Heart left ventricle (tissue), 16 donors: ENCODE data around the gene DHX29. TPM values are rescaled to one million over a fixed set of nuclear protein-coding genes. Genes with fewer than 3 reads are reported as not detected.
"Not testable (repeated sequence)": the region's sequence is repeated elsewhere in the genome, so short reads cannot be mapped to it uniquely, and the experiment has no call there.

Source experiments
- ATAC-seq, 4 donors: fragments of 200-7000 bp; cut with Tn5 transposase; one replicate each; pipeline ENCODE4 v1.9.1; 2020 to 2022; ENCODE audit warnings: moderate library complexity in 4 of 4, mild to moderate bottlenecking in 3 of 4, moderate number of reproducible peaks in 1 of 4
- DNase-seq, 5 donors: peaks; one replicate each; pipeline ENCODE4 v3.0.0-alpha.2; 2020
- H3K27ac ChIP-seq, 12 donors: fragments of 200-600 bp; sonication (generic) in 4 of 12; one replicate each; pipeline versions ENCODE4 v1.5.0 to v1.8.0; 2016 to 2022; ENCODE audit warnings: mild to moderate bottlenecking in 2 of 12
- H3K27me3 ChIP-seq, 9 donors: fragments of 200-600 bp; sonication (generic) in 2 of 9; one replicate each; pipeline versions ENCODE4 v1.5.1 to v1.8.0; 2016 to 2022; ENCODE audit warnings: mild to moderate bottlenecking in 3 of 9
- H3K36me3 ChIP-seq, 9 donors: fragments of 200-600 bp; sonication (generic) in 2 of 9; one replicate each; pipeline versions ENCODE4 v1.5.0 to v1.8.0; 2018 to 2022; ENCODE audit warnings: mild to moderate bottlenecking in 2 of 9
- H3K4me1 ChIP-seq, 12 donors: fragments of 200-600 bp; sonication (generic) in 4 of 12; one replicate each; pipeline versions ENCODE4 v1.5.0 to v1.8.0; 2016 to 2022; ENCODE audit warnings: mild to moderate bottlenecking in 3 of 12
- H3K4me3 ChIP-seq, 12 donors: fragments of 200-600 bp; sonication (generic) in 4 of 12; one replicate each; pipeline versions ENCODE4 v1.5.0 to v1.8.0; 2017 to 2022; ENCODE audit warnings: mild to moderate bottlenecking in 9 of 12, moderate library complexity in 4 of 12
- H3K9me3 ChIP-seq, 12 donors: fragments of 200-600 bp; sonication (generic) in 4 of 12; one replicate each; pipeline versions ENCODE4 v1.5.0 to v1.8.0; 2016 to 2022; ENCODE audit warnings: mild to moderate bottlenecking in 1 of 12
- POLR2A ChIP-seq, 2 donors: fragments of 450-650 bp; IDR thresholded peaks; one replicate each; pipeline ENCODE4 v1.6.1; 2017; ENCODE audit warnings: antibody characterized with exemption in 2 of 2, mild to moderate bottlenecking in 2 of 2, moderate library complexity in 2 of 2
- WGBS, 4 donors: extraction: QIAGEN DNeasy Blood & Tissue Kit in 2 of 4; methylation state at CpG; one replicate each; pipeline versions ENCODE4 v1.1.5 to v1.1.7; 2013 to 2018; 5-methylcytosine and 5-hydroxymethylcytosine counted together
- intact Hi-C, 10 donors: fragments of 100-400 bp; cut with DNase I; formaldehyde crosslinking; loops; one replicate each; pipeline versions ENCODE4 v1.11.1 to v1.14.2; 2022
- polyA plus RNA-seq, 2 donors: library from polyadenylated mRNA; stranded (reverse); fragments of 200-250 nt; gene quantifications; one replicate each; pipeline ENCODE4 v1.2.3, GENCODE V29; 2013
- total RNA-seq, 9 donors: library from RNA; depleted of rRNA in 2 of 9; stranded (reverse); fragments of >200 nt in 2 of 9; fragmentation: NEBNext Ultra II Directional in 3 of 9; extraction: Animal tissue kit (Norgen Biotek cat#: 25700) in 3 of 9; gene quantifications; one replicate each; pipeline versions ENCODE4 v1.1.0 to v1.2.4, GENCODE V29; 2016 to 2023
- TF ChIP-seq, protein P1 (sequence below), 12 donors: fragments of 200-600 bp; sonication (generic) in 4 of 12; IDR thresholded peaks; one replicate each; pipeline versions ENCODE4 v1.5.0 to v1.8.0; 2018 to 2022; ENCODE audit warnings: antibody characterized with exemption in 12 of 12, mild to moderate bottlenecking in 5 of 12
- donor health status: ischemic (EF 13 %, LVEDD 7.1; RV severe dilation, severe dysfunction).
- donor health status: healthy with polysubstance abuse.
- donor health status: DM: no; HTN: yes; CAD: no.
- donor health status: DM: no; HTN: no; CAD: no.
- donor health status: ischemic (EF 25% LVEDD 6.9; RV normal size, moderate dysfunction).
- donor health status: ischemic (EF 25% LVEDD 5.7; RV mildly dilated, moderate dysfunction).
- donor health status: healthy.
- donor health status: DM: yes; HTN: yes; CAD: no.
- donor health status: ischemic (EF 35%, LVEDD 5.7; RV mildly dilated, moderate dysfunction).
- donor health status: nonischemic (EF 11% LVEDD 7.7; RV severe dilation, severe dysfunction).
- donor health status: DM: yes; HTN: yes; CAD: no.
- donor health status: PGD.
- donor health status: ischemic (EF 29% LVEDD 5.4; RV normal size, mild dysfunction).
- donor health status: nonischemic (EF 23%, LVEDD 6.1; RV moderate dilation, normal function).

Gene DHX29
- total and polyA plus RNA-seq, 11 donors = 5.1 to 26.8 (median 22.1) TPM

DNA sequence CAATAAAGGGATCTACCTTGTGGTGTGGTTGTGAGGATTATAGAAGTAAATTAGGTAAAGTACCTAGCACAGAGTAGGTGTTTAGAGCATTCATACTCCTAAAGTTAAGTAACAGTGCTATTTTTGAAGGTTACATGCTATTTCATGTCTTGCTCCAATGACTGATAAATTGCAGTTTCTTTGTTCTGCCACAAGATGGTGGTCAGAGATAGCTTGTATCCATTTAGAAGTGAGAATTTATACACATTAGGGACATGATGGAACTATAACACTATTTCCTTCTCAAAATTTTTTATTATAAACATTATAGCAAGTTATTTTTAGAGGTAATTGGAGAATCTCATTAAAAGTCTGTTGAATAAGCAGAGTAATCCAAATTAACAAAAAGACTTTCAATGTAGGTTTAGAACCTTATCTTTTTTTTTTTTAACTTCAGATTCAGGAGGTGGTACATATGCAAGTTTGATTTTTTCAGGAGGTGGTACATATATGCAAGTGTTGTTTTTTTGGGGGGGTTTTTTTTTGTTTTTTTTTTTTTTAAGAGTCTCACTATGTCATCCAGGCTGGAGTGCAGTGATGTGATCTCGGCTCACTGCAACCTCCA is 17.4 kb upstream of the DHX29 start:
- 98 to 100% (median 98%) methylated on average over 1 of the region's 1 CpG for WGBS, 4 donors
- intact Hi-C loops = loop anchor here in 2 of 10 donors (2.0 to 10.0 kb wide), 3 partner anchors 367 to 880 kb away; no protein-coding TSS in a partner anchor

DNA sequence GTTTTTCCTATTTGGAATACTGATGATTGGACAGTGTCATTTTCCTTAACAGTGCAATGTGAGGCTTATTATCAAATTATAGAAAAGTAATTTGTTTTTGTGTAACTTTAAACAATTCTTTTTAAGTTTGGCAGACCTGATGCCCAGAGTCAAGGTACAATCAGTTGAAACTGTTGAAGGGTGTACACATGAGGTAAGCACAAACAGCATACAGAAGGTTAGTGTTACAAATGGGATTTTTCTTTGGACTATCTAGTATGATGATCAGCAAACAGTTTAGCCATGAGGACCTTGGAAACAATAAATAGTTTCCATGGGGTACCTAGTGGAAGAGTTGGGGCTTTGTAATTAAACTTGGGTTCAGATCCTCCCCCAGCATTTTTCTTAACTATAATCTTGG is 16.5 kb upstream of the DHX29 start:
- DNase-seq = no peak
- intact Hi-C loops = loop anchor here in 2 of 10 donors (2.0 to 10.0 kb wide), 3 partner anchors 368 to 881 kb away; no protein-coding TSS in a partner anchor
- Histone ChIP-seq H3K27me3 (no peaks in the 10 kb centered on the region), H3K27ac (no peak overlapping the region), H3K4me3 (no peak overlapping the region), H3K36me3 (peaks cover 0 to 61% (median 22%) of the 10 kb centered on the region in 9 donors), H3K4me1 (peaks cover 0 to 15% (median 7%) of the 10 kb centered on the region in 12 donors), H3K9me3 (no peaks in the 10 kb centered on the region)
- no peak for ATAC-seq
- no peak for TF ChIP-seq POLR2A (IDR thresholded peaks at IDR 0.05)
- TF ChIP-seq, protein P1, sequence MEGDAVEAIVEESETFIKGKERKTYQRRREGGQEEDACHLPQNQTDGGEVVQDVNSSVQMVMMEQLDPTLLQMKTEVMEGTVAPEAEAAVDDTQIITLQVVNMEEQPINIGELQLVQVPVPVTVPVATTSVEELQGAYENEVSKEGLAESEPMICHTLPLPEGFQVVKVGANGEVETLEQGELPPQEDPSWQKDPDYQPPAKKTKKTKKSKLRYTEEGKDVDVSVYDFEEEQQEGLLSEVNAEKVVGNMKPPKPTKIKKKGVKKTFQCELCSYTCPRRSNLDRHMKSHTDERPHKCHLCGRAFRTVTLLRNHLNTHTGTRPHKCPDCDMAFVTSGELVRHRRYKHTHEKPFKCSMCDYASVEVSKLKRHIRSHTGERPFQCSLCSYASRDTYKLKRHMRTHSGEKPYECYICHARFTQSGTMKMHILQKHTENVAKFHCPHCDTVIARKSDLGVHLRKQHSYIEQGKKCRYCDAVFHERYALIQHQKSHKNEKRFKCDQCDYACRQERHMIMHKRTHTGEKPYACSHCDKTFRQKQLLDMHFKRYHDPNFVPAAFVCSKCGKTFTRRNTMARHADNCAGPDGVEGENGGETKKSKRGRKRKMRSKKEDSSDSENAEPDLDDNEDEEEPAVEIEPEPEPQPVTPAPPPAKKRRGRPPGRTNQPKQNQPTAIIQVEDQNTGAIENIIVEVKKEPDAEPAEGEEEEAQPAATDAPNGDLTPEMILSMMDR (IDR thresholded peaks at IDR 0.05) = no peak

More for the DNA sequence above, 17.4 kb upstream of the DHX29 start:
- ATAC-seq (peak in 1 of 4 donors; percentile 24), DNase-seq (no peak)
- no peak for TF ChIP-seq POLR2A (IDR thresholded peaks at IDR 0.05)
- TF ChIP-seq, protein P1 (IDR thresholded peaks at IDR 0.05) = peak; percentile 38 to 66 (median 52)
- peaks cover 0 to 70% (median 31%) of the 10 kb centered on the region in 9 donors for H3K36me3 ChIP-seq
- H3K9me3 ChIP-seq = no peaks in the 10 kb centered on the region
- no peaks in the 10 kb centered on the region for H3K27me3 ChIP-seq
- no peak overlapping the region for H3K27ac ChIP-seq
- H3K4me3 ChIP-seq = no peak overlapping the region
- H3K4me1 ChIP-seq = peaks cover 0 to 9% (median 7%) of the 10 kb centered on the region in 12 donors

DNA sequence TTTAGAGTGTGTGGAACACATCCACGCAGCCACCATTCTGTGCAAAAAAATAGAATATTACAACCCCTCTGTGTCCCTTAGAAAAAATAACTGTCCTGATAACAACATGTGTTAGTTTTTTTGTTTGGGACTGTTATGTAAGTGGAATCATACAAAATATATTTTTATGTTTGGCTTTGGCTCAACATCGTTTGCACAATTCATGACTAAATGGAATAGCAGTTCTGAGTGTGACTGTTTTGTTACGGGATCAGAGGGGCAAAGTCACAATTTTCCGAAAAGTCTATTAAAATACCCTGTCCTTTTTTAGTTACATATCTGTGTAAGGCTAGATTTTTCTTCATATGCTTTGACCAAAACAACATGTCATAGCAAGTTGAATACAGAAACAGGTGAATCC is 13.1 kb upstream of the DHX29 start:
- Histone ChIP-seq H3K36me3 (peaks cover 0 to 27% (median 5%) of the 10 kb centered on the region in 9 donors), H3K4me3 (no peak overlapping the region), H3K9me3 (peaks cover 0 to 7% (median 0%) of the 10 kb centered on the region in 12 donors), H3K27me3 (no peaks in the 10 kb centered on the region), H3K27ac (peak overlapping the region in 1 of 12 donors; percentile 41), H3K4me1 (peaks cover 0 to 24% (median 7%) of the 10 kb centered on the region in 12 donors)
- intact Hi-C loops = loop anchor here in 1 of 10 donors (5.0 to 10.0 kb wide), 2 partner anchors 372 to 884 kb away; no protein-coding TSS in a partner anchor
- no peak for ATAC-seq
- TF ChIP-seq POLR2A (IDR thresholded peaks at IDR 0.05) = no peak
- TF ChIP-seq, protein P1 (IDR thresholded peaks at IDR 0.05) = no peak
- no peak for DNase-seq
- WGBS, 4 donors = 58 to 79% (median 64%) methylated on average over 4 of the region's 4 CpGs

DNA sequence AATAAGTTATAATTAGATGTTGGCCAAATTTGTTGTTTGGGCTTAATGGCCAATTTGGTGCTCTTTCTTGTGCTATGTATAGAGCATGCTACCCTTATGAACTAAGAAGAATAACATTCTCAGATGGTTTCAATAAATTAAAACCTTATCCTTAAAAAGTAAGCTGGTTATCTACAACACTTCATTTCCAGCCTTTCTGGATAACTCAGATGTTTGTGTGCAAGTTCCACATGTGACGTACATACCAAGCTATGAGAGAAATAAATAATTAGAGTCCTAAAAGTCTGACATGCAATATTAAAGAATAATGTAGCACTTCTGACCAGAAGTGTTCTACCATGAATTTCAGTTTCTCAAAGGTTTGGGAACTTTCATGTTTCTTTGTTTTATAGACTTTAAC is 12.0 kb upstream of the DHX29 start:
- intact Hi-C loops = no loop called here
- no peaks in the 10 kb centered on the region for H3K27me3 ChIP-seq
- H3K27ac ChIP-seq = peak overlapping the region in 1 of 12 donors; percentile 41
- no peak for DNase-seq
- no peak for ATAC-seq
- peaks cover 0 to 7% (median 0%) of the 10 kb centered on the region in 12 donors for H3K9me3 ChIP-seq
- H3K36me3 ChIP-seq = peaks cover 0 to 21% (median 5%) of the 10 kb centered on the region in 9 donors
- no peak for TF ChIP-seq POLR2A (IDR thresholded peaks at IDR 0.05)
- TF ChIP-seq, protein P1 (IDR thresholded peaks at IDR 0.05) = no peak
- peaks cover 0 to 28% (median 8%) of the 10 kb centered on the region in 12 donors for H3K4me1 ChIP-seq
- WGBS, 4 donors = 63 to 77% (median 72%) methylated on average over 1 of the region's 1 CpG
- no peak overlapping the region for H3K4me3 ChIP-seq

DNA sequence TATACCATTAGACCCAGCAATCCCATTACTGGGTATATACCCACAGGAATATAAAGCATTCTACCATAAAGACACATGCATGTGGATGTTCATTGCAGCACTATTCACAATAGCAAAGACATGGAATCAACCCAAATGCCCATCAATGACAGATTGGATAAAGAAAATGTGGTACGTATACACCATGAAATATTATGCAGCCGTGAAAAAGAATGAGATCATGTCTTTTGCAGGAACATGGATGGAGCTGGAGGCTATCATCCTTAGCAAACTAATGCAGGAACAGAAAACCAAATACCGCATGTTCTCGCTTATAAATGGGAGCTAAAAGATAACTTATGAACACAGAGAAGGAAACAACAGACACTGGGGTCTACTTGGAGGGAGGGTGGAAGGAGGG is 10.7 kb upstream of the DHX29 start:
- DNase-seq, H3K36me3 ChIP-seq, H3K9me3 ChIP-seq, H3K4me3 ChIP-seq, H3K27me3 ChIP-seq, intact Hi-C loops, H3K27ac ChIP-seq, ATAC-seq: not testable (repeated sequence)
- WGBS, 4 donors = 96 to 98% (median 97%) methylated on average over 4 of the region's 4 CpGs
- H3K4me1 ChIP-seq = peaks cover 0 to 38% (median 14%) of the 10 kb centered on the region in 12 donors
